ENCODE results near the gene TCF21. TPM values are rescaled to one million over a fixed set of nuclear protein-coding genes. Genes with fewer than 3 reads are reported as not detected.

TCF21 gene
- total and polyA plus RNA-seq, 5 experiments from 2014 or later, result not detected

DNA sequence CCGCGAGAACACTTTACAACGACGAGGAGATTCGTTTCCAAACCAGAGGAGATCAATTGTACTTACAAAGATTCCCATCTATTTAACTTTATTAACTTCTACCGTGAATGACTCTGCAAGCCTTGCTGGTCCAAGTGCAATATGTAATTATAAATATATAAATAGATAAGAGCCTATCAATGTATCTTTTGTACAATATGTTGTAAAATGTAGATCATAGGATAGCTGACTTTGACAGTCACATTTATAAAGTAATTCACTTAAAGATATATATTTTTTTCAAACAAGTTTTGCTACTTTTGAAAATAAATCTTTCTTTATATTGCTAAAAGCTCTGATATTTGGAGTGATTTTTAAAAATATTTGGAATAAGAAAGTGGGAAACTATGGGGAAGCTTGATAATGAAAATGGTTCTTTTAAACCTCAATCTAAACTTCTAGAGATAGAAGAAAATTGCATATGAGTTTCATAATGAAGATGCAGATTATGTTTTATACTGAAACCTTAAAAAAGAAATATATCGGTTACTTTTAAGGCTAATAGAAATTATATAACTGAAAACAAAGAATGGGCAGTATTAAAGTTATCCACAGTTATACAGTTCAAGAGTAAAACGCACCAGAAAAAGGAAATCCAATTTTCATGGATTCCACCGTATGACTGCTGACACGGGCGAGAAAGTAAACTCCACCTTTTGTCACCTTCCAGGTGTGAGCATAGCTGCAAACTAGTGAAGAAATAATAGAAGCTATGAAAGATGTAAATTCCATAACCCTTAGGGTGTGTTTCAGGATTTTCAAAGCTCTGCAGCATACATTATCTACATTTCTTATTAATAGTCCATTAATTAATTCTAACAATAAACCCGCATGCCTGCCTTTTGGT lies 3.3 kb downstream of the TCF21 start:
- peaks cover 18 to 59% (median 39%) of the 10 kb centered on the region in 4 donors for H3K4me1 Mint-ChIP-seq
- H3K27me3 Mint-ChIP-seq, result peaks cover 61 to 100% (median 82%) of the 10 kb centered on the region in 5 donors
- peaks cover 0 to 7% (median 0%) of the 10 kb centered on the region in 3 donors for H3K36me3 Mint-ChIP-seq
- ATAC-seq (no peak), DNase-seq (no peak)
- POLR2A ChIA-PET, result no interaction called here
- H3K27ac Mint-ChIP-seq, result no peak overlapping the region
- H3K4me3 Mint-ChIP-seq, result peak overlapping the region in 9 of 10 donors; percentile 51 to 78 (median 70)
- peaks cover 0 to 7% (median 0%) of the 10 kb centered on the region in 9 donors for H3K9me3 Mint-ChIP-seq

DNA sequence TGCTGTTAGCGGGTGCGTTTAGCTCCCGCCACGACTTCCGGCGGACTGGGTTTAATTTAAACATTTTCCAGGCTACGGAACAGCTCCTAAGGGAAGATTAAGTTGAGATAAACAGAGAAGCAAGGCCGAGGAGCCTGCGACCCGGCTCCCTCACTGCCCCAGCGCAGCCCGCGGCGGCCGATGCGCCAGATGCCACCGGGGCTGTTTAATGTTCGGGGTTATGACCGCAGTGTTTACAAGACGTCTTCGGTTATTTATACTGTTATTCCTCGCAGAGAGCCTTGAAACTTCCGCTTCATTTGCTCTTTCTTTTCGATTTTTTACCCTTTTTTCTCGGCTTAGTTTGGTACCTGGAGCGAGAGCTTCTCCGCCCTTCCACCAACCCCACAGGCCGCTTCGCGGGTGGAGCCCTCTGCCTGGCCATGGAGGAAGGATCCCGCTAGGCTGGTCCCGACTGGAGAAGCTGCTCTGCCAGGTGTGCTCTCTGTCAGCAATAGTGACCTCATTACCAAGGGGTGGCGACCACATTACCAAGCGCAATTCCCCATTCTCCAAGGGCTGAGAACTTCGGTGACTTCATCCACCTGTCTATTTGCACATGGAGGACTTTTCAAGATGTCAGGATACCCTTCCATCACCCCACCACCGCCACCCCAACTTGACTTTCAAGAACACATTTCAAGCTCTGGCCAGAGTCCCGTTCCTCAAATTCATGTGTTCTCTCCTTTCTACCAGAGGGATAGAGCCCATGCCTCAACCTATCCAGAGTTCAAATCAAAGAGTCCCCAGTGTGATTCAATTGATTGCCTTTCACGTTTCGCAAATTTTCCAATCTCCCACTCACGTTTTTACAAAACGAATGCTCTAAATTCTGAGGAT lies 4.1 kb downstream of the TCF21 start:
- H3K9me3 Mint-ChIP-seq, result peaks cover 0 to 7% (median 0%) of the 10 kb centered on the region in 9 donors
- H3K4me1 Mint-ChIP-seq, result peaks cover 18 to 59% (median 39%) of the 10 kb centered on the region in 4 donors
- H3K27me3 Mint-ChIP-seq, result peaks cover 60 to 100% (median 83%) of the 10 kb centered on the region in 5 donors
- no peak for ATAC-seq
- H3K36me3 Mint-ChIP-seq, result peaks cover 0 to 6% (median 0%) of the 10 kb centered on the region in 3 donors
- peak overlapping the region in 7 of 10 donors; percentile 16 to 53 (median 50) for H3K4me3 Mint-ChIP-seq
- no peak overlapping the region for H3K27ac Mint-ChIP-seq
- POLR2A ChIA-PET, result no interaction called here
- DNase-seq, result no peak

DNA sequence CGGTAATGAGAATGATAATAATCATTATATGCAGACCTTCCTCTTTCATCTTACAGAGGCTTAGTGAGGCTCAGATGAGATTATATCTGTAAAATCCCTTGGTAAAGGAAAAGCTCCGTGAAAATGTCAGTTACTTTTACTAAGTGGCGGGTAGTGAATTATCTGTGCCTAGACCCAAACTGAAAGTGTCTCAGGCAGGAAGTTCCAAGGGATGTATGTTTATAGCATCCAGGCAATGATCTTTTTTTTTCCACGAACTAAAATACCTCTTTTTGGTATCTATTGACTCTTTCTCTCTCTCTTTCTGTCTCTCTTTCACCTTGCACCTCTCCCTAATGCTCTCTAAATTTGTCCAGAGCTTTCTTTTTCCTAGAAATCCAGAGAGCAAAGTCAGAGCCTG lies 5.0 kb downstream of the TCF21 start:
- no peaks in the 10 kb centered on the region for H3K36me3 Mint-ChIP-seq
- peak overlapping the region in 1 of 10 donors; percentile 50 for H3K4me3 Mint-ChIP-seq
- peaks cover 18 to 51% (median 33%) of the 10 kb centered on the region in 4 donors for H3K4me1 Mint-ChIP-seq
- ATAC-seq, result no peak
- peaks cover 0 to 2% (median 0%) of the 10 kb centered on the region in 9 donors for H3K9me3 Mint-ChIP-seq
- H3K27me3 Mint-ChIP-seq, result peaks cover 58 to 98% (median 81%) of the 10 kb centered on the region in 5 donors
- DNase-seq, result no peak
- H3K27ac Mint-ChIP-seq, result no peak overlapping the region
- POLR2A ChIA-PET, result no interaction called here

DNA sequence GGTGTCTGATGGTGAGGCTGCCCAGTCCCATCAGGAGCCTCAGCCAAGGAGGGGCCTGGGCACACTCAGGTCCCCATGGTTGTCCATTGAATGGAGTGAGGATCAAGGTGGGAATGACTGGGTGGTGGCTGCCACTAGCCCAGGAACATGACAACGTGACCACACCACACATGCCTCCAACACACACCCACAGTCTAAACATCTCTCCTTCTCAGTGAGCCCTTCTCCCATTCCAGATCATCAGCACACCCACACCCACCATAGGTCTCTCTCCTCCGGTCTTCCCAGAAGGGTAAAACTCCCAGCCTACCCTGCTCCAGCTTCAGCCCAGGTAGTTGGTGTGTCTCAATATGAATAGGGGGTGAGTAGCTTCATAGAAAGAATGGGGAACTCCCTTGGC lies 5.5 kb downstream of the TCF21 start:
- POLR2A ChIA-PET, result no interaction called here
- Mint-ChIP-seq H3K27me3 (peaks cover 56 to 94% (median 79%) of the 10 kb centered on the region in 5 donors), H3K9me3 (no peaks in the 10 kb centered on the region), H3K36me3 (no peaks in the 10 kb centered on the region), H3K4me1 (peaks cover 13 to 47% (median 29%) of the 10 kb centered on the region in 4 donors), H3K4me3 (no peak overlapping the region), H3K27ac (no peak overlapping the region)
- ATAC-seq (no peak), DNase-seq (no peak)

DNA sequence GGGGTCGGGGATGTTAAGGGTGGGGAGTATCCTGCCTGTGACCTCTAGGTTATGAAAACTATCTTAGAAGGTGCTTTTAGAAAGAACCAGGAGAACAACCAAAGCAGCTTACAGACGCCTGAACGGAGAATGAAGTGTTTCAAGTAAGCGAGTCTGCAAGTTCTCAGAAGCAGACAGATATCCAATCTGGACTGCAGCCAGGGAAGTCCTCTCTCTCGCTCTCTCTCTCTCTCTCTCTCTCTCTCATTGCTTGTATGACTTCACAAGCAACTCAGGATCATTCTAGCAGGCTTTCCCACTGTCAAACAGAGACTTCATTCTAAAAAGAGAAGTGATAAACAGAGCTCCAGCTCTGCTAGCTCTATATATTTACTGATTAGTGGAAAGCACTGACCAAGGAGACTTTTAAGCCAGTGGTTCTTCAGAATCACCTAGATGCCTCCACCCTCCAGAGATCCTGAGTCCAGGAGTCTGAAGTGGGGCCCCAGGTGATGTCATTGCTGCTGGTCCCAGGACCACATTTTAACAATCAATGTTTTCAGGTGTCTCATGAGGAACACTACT lies 6.0 kb downstream of the TCF21 start:
- no peaks in the 10 kb centered on the region for H3K36me3 Mint-ChIP-seq
- H3K27ac Mint-ChIP-seq, result no peak overlapping the region
- peaks cover 13 to 42% (median 27%) of the 10 kb centered on the region in 4 donors for H3K4me1 Mint-ChIP-seq
- H3K27me3 Mint-ChIP-seq, result peaks cover 55 to 89% (median 76%) of the 10 kb centered on the region in 5 donors
- no peaks in the 10 kb centered on the region for H3K9me3 Mint-ChIP-seq
- POLR2A ChIA-PET, result no interaction called here
- ATAC-seq (no peak), DNase-seq (no peak)
- H3K4me3 Mint-ChIP-seq, result no peak overlapping the region

DNA sequence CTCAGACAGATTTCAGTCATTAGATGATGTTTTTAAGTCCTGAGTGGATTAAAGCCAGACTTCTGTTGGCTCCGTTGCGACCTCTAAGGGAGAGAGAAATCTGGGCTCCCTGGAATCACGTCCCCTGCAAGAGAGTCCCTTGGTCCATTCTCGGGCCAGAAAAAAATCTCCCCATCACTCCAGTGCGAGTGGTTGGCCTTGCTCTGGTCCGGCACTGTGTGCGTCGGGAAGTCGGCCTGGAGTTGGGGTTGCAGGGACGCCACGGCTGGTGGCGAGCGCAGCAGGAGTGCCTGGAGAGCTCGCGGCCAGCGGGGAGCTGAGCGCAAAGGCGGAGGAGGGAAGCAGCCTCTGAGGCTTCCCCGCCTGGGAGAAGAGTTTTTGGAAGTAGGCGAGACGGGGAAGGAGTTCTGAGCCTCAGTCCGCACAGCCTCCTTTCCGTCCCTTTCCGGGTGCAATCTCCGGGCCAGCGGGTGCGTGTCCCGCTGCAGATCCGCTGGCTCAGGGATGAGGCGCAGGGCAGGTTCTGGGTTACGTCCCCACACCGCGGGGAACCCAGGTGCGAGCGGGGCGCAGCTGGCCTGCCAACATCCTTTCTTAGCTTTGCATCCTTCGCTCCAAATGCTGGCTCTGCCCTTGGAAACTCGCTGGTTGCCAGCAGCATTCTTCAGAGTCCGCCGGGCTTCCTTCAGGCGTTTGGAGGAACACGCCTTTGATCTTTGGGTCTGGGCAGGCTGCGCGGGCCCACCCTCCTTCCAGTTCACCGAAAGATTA lies 6.8 kb downstream of the TCF21 start:
- Mint-ChIP-seq H3K36me3 (no peaks in the 10 kb centered on the region), H3K27me3 (peaks cover 50 to 86% (median 75%) of the 10 kb centered on the region in 5 donors), H3K4me1 (peaks cover 13 to 37% (median 22%) of the 10 kb centered on the region in 4 donors), H3K4me3 (no peak overlapping the region), H3K9me3 (no peaks in the 10 kb centered on the region), H3K27ac (no peak overlapping the region)
- ATAC-seq (no peak), DNase-seq (no peak)
- POLR2A ChIA-PET, result interaction anchor here (0.6 kb wide), 1 partner anchor 1076 kb away, joined by 4 read pairs; no protein-coding TSS in a partner anchor

DNA sequence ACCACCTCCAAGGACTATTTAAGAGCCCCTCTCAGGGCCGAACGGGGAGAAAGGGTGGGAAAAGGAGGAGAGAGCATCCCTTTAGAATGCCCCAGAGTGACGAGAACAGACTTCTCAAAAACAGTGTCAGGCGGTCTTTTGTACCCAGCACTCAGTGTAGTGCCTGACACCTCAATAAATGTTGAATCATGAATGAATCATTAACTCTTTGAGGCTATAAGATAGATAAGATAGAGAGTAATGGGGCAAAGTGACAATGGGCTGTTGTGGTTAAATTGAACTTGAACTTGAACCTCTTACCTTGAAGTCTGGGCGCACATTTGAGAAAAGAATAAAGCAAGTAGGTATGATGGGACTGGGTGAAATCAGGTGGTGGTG lies 7.4 kb downstream of the TCF21 start:
- no peaks in the 10 kb centered on the region for H3K36me3 Mint-ChIP-seq
- POLR2A ChIA-PET, result interaction anchor here (0.6 kb wide), 1 partner anchor 1077 kb away, joined by 4 read pairs; no protein-coding TSS in a partner anchor
- no peak overlapping the region for H3K27ac Mint-ChIP-seq
- peaks cover 49 to 86% (median 72%) of the 10 kb centered on the region in 5 donors for H3K27me3 Mint-ChIP-seq
- no peak overlapping the region for H3K4me3 Mint-ChIP-seq
- no peak for ATAC-seq
- no peak for DNase-seq
- H3K4me1 Mint-ChIP-seq, result peaks cover 9 to 31% (median 17%) of the 10 kb centered on the region in 4 donors
- no peaks in the 10 kb centered on the region for H3K9me3 Mint-ChIP-seq

- no peaks in the 10 kb centered on the region for H3K36me3 Mint-ChIP-seq
- H3K9me3 Mint-ChIP-seq, result no peaks in the 10 kb centered on the region
- POLR2A ChIA-PET, result no interaction called here
- H3K27ac Mint-ChIP-seq, result no peak overlapping the region
- ATAC-seq, result no peak
- H3K4me1 Mint-ChIP-seq, result peaks cover 2 to 13% (median 10%) of the 10 kb centered on the region in 4 donors
- peaks cover 41 to 82% (median 64%) of the 10 kb centered on the region in 5 donors for H3K27me3 Mint-ChIP-seq
- H3K4me3 Mint-ChIP-seq, result no peak overlapping the region
- no peak for DNase-seq
Observed at GRCh38 chr6:133898263-133898662, 9.3 kb downstream of the TCF21 start.

DNA sequence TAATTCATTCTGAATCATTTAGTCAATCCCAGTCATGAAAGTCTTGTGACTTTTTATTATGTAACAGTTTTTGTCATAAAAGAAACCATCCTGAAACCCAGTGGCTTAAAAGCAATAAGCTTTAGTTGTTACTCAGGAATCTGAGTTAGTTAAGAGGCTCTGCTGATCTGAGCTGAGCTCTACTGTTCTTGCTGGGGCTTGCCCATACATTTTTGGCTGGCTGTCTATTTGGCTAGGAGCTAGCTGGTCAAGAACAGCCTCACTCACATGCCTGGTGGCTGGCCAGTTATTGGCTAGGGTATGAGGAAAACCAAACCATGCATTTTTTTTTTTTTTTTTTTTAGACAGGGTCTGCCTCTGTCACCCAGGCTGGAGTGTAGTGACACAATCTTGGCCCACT lies 10.6 kb downstream of the TCF21 start:
- POLR2A ChIA-PET, result no interaction called here
- no peak for DNase-seq
- Mint-ChIP-seq H3K27me3 (peaks cover 28 to 82% (median 56%) of the 10 kb centered on the region in 5 donors), H3K9me3 (no peaks in the 10 kb centered on the region), H3K36me3 (no peaks in the 10 kb centered on the region), H3K4me1 (peaks cover 0 to 4% (median 2%) of the 10 kb centered on the region in 4 donors), H3K27ac (no peak overlapping the region), H3K4me3 (no peak overlapping the region)
- no peak for ATAC-seq

DNA sequence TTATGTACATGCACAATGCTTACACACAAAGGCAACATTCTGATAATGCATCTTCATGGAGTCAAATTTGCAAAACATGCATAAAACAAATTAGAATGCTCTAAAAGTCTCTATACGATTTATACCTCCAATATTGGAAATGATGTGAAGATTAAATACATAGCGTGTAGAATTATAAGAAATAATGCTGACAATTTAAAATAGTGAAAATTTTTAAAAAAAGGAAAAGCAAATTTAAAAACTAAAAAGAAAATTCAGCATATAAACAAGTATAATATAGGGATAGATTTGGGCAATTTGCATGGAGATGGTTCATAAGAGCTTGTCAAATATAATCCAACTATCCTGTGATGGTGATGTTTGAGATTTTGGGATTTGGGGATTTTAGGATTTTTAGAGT lies 14.9 kb downstream of the TCF21 start:
- peaks cover 14 to 78% (median 48%) of the 10 kb centered on the region in 5 donors for H3K27me3 Mint-ChIP-seq
- no peak for ATAC-seq
- no peaks in the 10 kb centered on the region for H3K9me3 Mint-ChIP-seq
- H3K4me3 Mint-ChIP-seq, result no peak overlapping the region
- POLR2A ChIA-PET, result no interaction called here
- DNase-seq, result no peak
- no peaks in the 10 kb centered on the region for H3K36me3 Mint-ChIP-seq
- H3K27ac Mint-ChIP-seq, result no peak overlapping the region
- no peaks in the 10 kb centered on the region for H3K4me1 Mint-ChIP-seq

GRCh38 chr6:133906050-133906449 lies 17.1 kb downstream of the TCF21 start:
- no peak for ATAC-seq
- H3K36me3 Mint-ChIP-seq, result no peaks in the 10 kb centered on the region
- peaks cover 10 to 88% (median 50%) of the 10 kb centered on the region in 5 donors for H3K27me3 Mint-ChIP-seq
- POLR2A ChIA-PET, result no interaction called here
- H3K4me3 Mint-ChIP-seq, result no peak overlapping the region
- H3K9me3 Mint-ChIP-seq, result no peaks in the 10 kb centered on the region
- no peaks in the 10 kb centered on the region for H3K4me1 Mint-ChIP-seq
- no peak for DNase-seq
- no peak overlapping the region for H3K27ac Mint-ChIP-seq

- Mint-ChIP-seq H3K9me3 (no peaks in the 10 kb centered on the region), H3K27ac (no peak overlapping the region), H3K4me1 (peaks cover 0 to 4% (median 3%) of the 10 kb centered on the region in 4 donors), H3K4me3 (peak overlapping the region in 2 of 10 donors; percentile 16 to 25), H3K27me3 (peaks cover 1 to 21% (median 13%) of the 10 kb centered on the region in 5 donors), H3K36me3 (no peaks in the 10 kb centered on the region)
- ATAC-seq, result peak; percentile 57 to 63
- POLR2A ChIA-PET, result no interaction called here
- DNase-seq, result peak; percentile 35 to 80 (median 56)
Observed at GRCh38 chr6:133916650-133917151, 27.8 kb downstream of the TCF21 start.

Data from naive thymus-derived CD8-positive, alpha-beta T cell (primary cell).